Measurements from ENCODE around the gene PCED1B.
"Not testable (repeated sequence)": the region's sequence is repeated elsewhere in the genome, so short reads cannot be mapped to it uniquely, and the experiment has no call there.

The PCED1B gene

GRCh38 chr12:47126246-47126645 is 46.8 kb downstream of the PCED1B start:
- FAIRE-seq = no peak

GRCh38 chr12:47131011-47131410 is 51.6 kb downstream of the PCED1B start:
- no peak for FAIRE-seq

- FAIRE-seq = no peak
Measured at GRCh38 chr12:47134005-47134404, 54.6 kb downstream of the PCED1B start.

- FAIRE-seq = no peak
Measured at GRCh38 chr12:47135578-47135977, 56.2 kb downstream of the PCED1B start.

GRCh38 chr12:47139000-47139681 is 59.7 kb downstream of the PCED1B start:
- FAIRE-seq = no peak

GRCh38 chr12:47141459-47141858 is 62.0 kb downstream of the PCED1B start:
- FAIRE-seq = no peak

GRCh38 chr12:47144769-47145168 is 65.3 kb downstream of the PCED1B start:
- FAIRE-seq = no peak

- no peak for FAIRE-seq
Measured at GRCh38 chr12:47145188-47145587, 65.8 kb downstream of the PCED1B start.

GRCh38 chr12:47147739-47148138 is 68.3 kb downstream of the PCED1B start:
- FAIRE-seq = no peak

- FAIRE-seq = no peak
Measured at GRCh38 chr12:47149146-47149545, 69.7 kb downstream of the PCED1B start.

- no peak for FAIRE-seq
Measured at GRCh38 chr12:47152095-47152494, 72.7 kb downstream of the PCED1B start.

- no peak for FAIRE-seq
Measured at GRCh38 chr12:47155457-47156166, 76.2 kb downstream of the PCED1B start.

- FAIRE-seq = no peak
Measured at GRCh38 chr12:47156167-47156736, 76.8 kb downstream of the PCED1B start.

GRCh38 chr12:47158792-47159191 is 79.4 kb downstream of the PCED1B start:
- no peak for FAIRE-seq

- no peak for FAIRE-seq
Measured at GRCh38 chr12:47159348-47159747, 79.9 kb downstream of the PCED1B start.

GRCh38 chr12:47160316-47161244 is 81.2 kb downstream of the PCED1B start:
- no peak for FAIRE-seq

GRCh38 chr12:47164116-47164515 is 84.7 kb downstream of the PCED1B start:
- FAIRE-seq = no peak

GRCh38 chr12:47164724-47165439 is 85.5 kb downstream of the PCED1B start:
- FAIRE-seq = no peak

- FAIRE-seq = no peak
Measured at GRCh38 chr12:47165934-47166333, 86.5 kb downstream of the PCED1B start.

- no peak for FAIRE-seq
Measured at GRCh38 chr12:47166365-47166764, 86.9 kb downstream of the PCED1B start.

- not testable (repeated sequence) for FAIRE-seq
Measured at GRCh38 chr12:47170281-47170680, 90.9 kb downstream of the PCED1B start.

- FAIRE-seq = no peak
Measured at GRCh38 chr12:47178014-47178413, 98.6 kb downstream of the PCED1B start.
